GM18870 (cell line): ENCODE measurements around the gene VPS35.

Experiments
- ATAC-seq: cut with Tn5 transposase; IDR thresholded peaks from one replicate; pipeline ENCODE4 v1.9.1; 2021; ENCODE audit warnings: moderate library complexity; ENCODE audit not compliant: unreplicated experiment

Gene VPS35

DNA sequence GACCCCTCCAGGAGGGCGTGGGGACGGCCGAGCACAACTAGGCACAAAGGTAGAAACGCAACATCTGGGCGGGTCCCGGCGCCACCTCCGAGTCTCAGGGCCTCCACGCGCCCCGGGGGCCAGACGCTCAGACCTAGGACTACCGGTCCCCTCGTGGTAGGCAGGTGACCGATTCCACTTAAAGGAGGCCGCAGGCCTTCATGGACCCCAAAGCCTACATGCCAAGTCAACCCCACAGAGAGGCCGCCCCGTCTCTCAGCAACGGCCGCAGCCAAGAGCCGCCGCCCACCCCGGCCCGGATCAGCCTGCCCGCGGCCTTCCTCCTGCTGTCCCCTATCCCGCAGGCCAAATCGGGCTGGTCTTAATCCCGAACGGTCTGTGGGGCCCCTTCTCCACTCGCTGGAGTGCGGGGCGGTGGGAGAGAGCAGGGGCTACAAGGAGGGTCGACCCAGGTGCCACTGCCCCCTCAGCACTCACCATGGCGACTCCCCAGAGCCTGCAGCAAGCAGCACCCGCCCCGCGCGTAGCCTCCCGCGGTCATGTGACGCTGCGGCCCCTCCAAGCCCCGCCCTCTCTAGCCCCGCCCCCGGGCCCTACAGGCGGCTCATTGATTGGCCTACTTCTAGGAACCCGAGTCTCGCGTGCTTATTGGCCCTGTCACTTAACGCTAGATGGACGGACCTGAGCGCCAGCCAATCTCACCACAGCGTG is at the start of gene VPS35:
Gene VPS35, minus strand, starts transcription at position 525 of the 711 bp plus-strand sequence. Its CDS starts 45 bp downstream, at position 480.
- ATAC-seq: peak; percentile 87

DNA sequence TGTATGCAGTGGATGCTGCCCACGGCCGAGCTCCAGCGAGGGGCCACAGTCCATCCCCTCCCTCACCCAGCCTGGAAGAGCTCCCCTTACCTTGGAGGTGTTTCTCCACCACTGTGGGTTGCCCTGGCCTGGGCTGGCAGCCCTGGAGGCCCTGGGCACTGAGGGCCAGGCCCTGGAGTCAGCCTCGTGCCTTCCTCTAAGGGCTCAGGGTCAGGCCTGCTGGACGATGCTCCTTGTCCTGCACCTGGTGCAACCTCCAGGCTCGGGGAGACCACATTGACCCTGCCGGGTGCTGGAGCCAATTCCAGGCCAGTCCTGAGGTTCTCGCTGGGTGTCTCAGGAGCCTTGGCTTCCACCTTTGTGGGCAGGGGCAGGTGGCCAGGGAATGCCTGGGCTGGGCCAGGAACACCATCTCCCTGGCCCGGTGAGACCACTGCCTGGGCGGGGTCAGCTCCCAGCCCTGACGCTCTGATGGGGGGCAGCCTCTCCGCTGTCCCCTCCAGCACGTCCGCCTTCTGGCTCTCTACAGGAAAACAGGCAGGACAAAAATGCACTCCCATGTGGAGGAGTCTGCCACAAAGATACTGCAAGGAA is 48.7 kb upstream of the VPS35 start:
- no peak for ATAC-seq

DNA sequence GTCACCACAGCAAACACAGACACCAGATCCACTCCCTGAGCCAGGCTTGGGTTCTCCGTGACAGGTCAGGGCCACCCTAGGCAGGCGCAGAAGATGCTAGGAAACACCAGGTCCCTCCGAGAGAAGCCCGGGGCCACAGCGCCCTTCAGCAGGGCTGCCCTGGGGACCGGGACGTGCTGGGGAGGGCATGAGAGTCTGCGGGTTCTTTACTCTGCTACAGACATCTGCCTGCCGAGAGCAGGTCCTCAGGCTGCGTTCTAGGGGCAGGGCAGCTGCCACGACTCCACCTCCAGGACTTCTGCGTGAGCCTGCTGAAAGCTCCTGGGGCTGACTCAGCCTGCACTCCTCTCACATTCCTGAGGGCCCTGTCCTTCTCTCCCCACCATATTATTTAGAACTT is 47.7 kb upstream of the VPS35 start:
- ATAC-seq: no peak

DNA sequence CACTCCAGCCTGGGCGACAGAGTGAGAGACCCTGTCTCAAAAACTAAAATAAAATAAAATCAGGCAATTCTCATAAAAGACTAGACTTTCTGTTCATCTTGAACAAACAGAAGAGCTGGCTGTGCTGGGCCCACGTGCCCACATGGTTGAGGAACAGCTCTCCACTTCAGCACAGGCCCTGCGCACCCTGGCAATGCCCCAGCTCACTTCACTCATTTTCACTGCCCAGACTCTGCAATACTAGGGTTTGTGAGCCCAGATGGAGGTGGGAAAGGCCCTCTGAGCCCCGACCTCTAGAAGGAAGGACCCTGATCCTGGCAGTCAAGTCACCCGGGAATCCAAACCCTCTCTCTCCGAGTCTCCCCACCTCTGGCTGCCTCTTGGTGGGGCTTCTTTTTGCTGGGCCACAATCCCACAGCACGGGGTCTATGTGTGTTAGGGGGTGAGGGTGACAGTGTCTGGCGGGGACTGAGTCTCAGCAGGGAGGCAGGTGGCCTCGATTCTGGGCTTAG is 44.4 kb upstream of the VPS35 start:
- no peak for ATAC-seq

DNA sequence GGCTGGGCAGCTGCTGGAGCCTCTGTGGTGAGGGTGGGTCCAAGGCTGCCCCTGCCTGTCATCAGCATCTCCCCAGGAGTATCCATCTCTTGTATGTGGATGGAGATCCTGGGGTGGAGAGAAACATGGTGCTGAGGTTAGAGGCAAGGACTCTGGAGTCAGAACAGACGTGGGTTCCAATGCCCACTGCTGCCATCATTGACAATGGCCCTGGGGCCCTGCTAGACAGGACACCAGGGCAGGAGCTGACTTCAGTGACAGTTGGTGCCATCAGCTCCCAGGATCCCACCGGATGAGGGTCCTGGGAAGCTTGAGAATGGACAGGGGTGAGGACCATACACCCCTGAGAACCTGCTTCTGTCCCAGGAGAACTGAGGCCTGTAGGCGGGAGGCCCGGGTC is 43.6 kb upstream of the VPS35 start:
- no peak for ATAC-seq

DNA sequence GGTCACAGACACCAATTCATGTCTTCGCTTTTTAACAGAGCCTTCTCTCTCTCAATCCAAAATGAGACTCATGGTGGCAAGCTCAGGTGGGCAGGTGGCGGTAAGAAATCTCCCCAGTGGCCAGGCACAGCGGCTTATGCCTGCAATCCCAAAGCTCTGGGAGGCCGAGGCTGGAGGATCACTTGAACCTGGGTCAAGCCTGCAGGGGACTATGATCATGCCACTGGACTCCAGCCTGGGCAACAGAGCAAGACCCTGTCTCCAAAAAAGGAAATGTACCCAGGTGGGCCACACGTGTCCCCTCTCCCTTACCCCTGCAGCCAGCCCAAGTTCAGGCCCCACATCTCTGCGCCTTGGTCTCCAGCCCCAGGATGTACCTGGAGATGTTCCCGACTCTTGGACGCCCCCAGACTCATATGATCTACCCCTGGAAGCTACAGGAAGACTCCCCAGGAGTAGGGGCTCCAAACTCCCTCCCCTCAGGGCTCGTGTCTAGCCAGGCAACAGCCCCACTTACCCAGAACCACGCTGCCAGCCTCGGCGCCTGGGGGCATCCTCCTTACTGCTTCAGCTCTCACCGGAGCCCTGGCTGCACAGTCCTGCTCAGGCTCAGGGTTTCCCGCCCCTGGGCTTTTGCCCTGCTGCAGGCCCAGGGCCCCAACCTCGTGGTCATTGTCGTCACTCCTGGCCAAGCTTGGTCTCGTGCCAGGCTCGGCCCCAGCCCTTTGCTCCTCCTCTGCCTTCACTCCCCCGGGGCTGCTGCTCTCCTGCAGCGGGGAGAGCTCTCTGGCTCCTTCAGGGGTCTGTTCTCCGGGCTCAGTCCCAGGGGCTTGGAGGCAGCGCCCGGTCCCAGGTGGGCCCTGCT is 42.9 kb upstream of the VPS35 start:
- ATAC-seq: no peak

DNA sequence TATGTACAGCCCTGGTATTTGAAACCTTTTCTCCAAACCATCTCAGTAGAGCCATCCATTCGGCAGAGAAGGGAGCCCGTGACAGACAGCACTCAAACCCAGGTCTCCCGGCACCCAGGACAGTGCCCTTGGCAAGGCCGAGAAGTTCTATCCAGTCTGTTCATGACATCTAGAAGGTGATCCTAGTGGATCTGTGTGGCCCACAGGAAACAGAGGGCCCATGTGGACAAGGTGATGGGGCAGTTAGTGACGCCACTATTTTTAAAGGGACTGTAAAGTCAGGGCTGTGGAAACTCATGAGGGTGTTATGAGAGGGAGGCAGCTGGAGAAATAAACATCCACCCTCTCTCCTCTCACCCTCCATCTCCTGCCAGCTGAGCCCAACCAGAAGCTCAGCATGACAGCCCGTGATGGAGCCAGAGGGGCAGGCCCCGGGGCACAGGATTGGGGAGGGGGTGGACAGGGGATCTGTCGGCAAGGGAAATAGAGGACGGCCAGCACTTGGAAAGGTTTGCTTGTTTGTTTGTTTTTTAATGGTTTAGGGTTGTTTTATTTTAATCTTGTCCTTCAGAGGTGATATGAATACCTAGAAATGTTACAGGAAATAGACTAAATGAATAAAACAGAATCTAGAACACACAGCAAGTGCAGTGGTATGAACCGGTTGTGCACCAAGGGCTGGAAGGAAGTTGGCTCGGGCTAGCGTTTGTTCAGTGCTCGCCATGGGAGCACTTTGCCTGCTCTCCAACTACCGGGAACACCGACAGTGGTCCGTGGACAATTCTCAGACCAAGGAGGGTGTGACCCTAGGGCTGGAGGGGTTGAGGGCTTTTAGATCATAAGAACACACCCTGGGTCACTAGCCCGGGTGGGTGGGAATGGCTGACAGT is 42.1 kb upstream of the VPS35 start:
- ATAC-seq: no peak

DNA sequence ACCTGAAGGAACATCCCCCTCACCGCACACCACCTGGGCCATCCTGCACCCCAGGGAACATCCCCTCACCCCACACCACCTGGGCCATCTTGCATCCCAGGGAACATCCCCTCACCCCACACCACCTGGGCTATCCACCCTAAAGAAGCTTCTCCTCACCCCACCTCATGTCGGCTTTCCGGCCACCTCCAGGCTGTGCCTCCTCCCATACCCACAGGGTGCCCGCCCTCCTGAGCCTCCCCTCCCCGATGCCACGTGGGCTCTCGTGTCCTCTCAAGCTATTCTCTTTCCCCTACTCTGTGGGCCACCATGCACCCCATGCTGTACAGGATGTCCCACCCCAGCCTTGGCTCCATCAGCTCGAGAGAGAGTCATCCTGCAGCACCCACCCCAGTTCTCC is 41.1 kb upstream of the VPS35 start:
- ATAC-seq: no peak

DNA sequence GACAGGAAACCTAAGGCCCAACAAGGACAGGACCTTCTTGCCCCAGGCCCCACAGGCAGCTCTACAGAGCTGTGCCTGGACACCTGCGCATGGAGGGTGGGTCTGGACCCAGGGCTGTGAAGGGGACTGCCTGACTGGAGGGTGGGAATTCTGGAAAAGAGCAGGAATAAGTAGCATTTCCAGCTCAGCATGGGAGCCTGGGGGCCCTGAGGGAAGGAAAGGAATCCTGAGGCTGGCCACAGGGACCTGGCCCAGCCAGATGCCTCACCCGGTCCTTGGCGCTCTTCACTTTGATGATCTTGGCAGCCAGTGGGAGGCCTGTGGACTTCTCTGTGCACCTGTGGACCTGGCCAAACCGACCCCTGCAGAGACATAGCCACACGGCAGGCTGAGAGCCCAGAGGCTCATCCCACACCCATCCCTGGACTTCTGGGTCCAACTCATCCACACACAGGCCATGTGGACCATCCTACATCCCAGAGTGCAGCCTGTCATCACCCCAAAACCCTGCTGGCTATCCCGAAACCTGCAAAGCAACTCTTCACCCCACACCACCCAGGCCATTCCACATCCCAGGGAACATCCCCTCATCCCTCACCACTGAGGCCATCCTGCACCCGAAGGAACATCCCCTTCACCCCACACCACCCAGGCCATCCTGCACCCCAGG is 40.5 kb upstream of the VPS35 start:
- no peak for ATAC-seq

DNA sequence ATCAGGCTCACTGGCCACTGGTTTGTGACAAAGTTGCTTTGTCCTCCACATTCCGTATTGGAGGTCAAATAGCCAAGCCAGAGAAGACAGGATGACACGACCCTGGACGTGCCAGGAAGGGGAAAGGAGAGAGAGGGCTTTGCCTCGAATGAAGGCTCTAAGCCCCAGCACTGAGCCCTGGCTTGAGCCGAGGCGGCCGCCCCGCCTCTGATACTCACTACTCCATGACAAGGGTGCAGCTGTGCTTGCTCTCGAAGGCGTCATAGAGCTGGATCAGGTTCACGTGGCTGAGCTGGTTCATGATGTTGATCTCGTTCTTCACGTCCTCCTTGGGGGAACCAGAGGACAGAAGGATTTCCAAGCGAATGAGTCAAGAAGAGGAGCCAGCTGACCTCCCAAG is 39.8 kb upstream of the VPS35 start:
- no peak for ATAC-seq

DNA sequence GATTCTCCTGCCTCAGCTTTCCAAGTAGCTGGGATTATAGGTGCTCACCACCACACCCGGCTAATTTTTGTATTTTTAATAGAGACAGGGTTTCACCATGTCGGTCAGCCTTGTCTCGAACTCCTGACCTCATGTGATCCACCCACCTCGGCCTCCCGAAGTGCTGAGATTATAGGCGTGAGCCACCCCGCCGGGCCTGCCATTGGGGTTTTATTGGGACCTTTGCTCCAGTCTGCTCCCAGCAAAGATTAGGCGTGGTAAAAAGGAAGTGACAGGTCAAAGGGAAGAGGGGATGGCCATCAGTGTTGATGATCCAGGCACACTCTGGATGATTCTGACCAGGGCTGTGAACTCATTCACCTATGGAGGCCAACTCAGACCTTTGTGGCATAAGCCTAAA is 38.7 kb upstream of the VPS35 start:
- no peak for ATAC-seq

DNA sequence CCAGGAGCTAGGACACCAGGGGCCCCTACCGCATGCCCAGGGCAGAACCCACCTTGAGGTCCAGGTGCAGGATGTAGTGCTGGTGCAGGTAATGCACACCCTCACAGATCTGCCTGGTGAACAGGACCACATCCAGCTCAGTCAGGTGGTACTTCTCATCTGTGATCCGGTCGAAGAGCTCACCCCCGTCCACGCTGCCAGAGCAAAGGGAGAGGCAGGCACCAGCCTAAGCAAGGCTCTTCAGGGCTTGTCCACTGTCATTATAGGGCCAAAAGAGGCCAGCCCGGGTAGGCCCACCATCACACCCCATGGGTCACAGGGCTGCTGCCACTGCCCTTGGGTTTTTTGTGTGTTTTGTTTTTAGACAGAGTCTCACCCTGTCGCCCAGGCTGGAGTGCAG is 38.2 kb upstream of the VPS35 start:
- no peak for ATAC-seq

DNA sequence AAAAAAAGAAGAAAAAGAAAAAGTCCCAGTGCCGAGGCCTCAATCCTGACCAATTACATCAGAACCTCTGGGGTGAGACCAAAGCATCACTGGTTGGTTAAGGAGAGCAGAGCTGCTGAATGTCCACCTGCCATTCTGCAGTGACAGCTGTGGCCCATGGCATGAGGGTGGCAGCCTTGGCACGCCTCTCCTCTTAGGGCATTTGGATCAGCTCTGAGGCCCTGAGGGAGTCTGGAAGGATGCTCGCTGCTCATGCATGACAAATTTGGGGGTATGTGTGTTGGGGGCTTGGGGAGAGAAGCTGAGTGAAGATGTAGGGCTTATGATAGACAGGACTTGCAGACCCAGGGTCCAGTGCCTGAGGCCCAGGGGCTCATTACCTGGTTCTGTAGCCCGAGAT is 32.9 kb upstream of the VPS35 start:
- ATAC-seq: no peak

DNA sequence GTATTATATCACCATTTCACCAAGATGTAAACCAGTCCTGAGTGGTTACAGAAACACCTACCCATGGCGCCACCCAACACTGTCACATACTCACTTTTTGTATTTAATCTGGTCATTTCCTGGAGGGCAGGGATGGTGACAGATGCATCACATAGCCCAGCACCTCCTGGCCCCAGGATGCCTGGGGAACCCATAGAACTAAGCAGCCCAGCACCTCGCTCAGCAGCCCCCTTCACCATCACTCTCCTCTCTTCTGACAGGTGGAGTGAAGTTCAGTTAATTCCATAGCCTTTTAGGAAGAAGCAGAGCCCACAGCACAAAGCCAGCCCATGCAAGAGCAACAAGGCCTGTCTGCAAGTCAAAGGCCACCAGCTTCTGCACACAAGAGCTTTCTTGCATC is 31.6 kb upstream of the VPS35 start:
- no peak for ATAC-seq

DNA sequence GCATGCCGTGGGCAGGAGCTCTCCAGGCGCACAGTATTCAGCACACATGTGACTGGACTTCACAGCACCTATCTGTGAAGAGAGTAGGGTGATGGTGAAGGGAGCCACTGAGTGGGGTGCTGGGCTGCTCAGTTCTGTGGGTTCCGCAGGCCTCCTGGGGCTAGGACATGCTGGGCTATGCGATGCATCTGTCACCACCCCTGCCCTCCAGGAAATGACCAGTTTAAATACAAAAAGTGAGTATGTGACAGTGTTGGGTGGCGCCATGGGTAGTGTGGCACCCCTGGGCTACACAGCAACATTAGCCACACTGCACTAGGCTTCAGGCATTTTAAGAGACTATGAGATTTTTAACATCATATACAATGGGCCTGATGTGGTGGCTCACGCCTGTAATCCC is 30.6 kb upstream of the VPS35 start:
- ATAC-seq: no peak

DNA sequence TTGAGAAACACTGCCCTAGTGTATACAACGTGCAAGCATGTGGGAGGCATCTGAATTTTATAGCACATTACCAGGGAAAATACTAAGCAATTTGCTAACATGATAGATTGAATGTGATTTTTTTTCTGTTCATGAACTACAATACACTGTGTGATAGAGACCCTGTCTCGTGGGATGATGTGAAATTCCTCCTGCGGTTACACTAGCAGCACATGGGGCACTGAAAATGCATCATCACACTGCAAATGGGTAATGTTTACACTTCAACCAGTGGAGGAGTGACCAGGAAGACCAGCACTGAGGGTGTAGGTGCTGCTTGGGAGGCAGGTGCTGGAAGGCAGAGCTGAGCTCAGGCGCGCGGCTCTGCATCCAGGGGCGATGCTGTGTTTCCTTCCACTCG is 29.2 kb upstream of the VPS35 start:
- no peak for ATAC-seq

DNA sequence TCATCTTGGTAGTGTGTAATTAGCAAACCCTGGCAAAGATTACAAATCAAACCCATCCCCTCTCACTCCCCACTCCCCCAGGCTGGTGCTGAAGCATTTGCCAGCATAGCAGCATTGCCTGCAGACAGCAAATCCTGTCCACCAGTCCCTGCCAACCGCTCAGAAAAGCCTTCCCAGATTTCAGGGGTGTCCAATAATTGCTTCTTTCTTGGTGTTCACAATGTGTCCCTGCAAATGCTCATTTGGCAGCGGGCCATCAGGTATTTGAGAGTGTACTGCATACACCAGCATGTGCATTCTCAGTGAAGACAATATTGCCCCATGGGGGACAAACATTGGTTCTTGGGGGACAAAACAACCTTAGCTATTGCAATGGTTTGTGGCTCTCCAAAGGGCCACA is 28.7 kb upstream of the VPS35 start:
- ATAC-seq: no peak

DNA sequence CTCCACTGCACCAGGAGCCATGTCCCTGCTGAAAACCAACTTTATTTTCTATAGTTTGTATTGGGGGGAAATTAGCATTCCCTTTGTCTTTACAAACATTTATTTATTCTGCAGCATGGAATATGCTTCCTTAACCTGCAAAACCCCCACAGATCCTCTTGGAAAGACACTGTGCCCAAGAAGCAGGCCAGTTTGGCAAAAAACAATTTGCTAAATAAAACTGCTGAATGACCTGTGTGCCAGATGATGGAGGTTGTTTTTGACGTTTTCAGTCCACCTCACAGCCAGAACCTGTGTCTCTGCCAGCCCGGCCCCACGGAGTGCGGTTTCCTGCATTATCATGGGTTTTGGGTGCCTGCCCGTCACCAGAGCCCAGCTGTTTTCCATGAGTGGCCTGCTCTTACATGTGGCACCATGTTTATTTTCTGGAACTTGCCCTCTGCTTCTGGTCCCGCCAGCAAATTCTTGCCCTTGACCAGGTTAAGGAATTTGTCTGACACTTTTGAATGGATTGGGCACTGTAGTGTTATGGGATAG is 26.9 kb upstream of the VPS35 start:
- no peak for ATAC-seq

DNA sequence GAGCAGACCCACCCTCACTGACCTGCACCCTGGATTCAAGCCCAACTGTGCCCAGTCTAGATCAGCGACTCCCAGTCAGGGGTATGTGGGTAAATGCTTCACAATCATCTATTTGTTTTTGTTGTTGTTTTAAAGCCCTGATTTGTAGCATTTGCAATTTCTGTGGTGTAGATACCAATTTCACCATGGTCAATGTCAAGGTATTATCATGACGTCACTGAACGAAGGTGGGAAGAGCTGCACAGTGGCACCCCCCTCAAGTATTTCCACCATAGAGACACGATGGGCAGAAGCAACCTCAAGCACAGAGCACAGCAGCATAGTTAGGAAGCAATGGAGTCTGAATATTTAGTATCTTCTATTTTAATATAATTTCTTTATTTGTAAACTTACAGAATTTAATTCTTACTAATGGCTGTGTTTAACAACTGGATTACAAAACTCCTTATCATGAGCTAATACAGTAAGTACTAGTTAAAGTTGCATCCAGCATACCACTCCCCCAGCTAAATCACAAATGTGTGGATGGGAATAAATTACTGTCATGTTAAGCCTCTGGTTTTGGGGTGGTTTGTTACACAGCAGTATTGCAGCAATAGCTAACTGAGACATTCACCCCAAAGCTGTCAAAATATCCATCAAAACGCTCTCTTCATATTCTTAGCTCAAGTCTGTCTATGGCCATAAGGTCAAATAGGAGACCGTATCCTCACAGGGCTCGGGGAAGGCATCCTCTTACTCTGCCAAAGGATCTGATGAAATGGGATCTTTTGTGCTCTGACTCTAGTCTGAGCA is 26.0 kb upstream of the VPS35 start:
- no peak for ATAC-seq
